Measurements from ENCODE around the gene TEX22.

Gene TEX22

GRCh38 chr14:105379946-105380345 is 18.4 kb upstream of the TEX22 start:
- in situ Hi-C loops (cut with MboI; ENCODE audit: low sequenced_read_pairs, unreplicated experiment): loop anchor here (10.0 kb wide), 2 partner anchors 105 to 135 kb away; partner anchors contain the start of gene CRIP1
- no peak for DNase-seq (ENCODE audit: low spot score)

GRCh38 chr14:105380756-105381155 is 17.6 kb upstream of the TEX22 start:
- no peak for DNase-seq (ENCODE audit: low spot score)
- TF ChIP-seq CTCF (IDR thresholded peaks at IDR 0.05; ENCODE audit: borderline replicate concordance, control extremely low read depth, extremely low read depth, insufficient read depth, missing control alignments): no peak
- in situ Hi-C loops (cut with MboI; ENCODE audit: low sequenced_read_pairs, unreplicated experiment): no loop called here

More at GRCh38 chr14:105379946-105380345, 18.4 kb upstream of the TEX22 start:
- no peak for TF ChIP-seq CTCF (IDR thresholded peaks at IDR 0.05; ENCODE audit: borderline replicate concordance, control extremely low read depth, extremely low read depth, insufficient read depth, missing control alignments)

DNA sequence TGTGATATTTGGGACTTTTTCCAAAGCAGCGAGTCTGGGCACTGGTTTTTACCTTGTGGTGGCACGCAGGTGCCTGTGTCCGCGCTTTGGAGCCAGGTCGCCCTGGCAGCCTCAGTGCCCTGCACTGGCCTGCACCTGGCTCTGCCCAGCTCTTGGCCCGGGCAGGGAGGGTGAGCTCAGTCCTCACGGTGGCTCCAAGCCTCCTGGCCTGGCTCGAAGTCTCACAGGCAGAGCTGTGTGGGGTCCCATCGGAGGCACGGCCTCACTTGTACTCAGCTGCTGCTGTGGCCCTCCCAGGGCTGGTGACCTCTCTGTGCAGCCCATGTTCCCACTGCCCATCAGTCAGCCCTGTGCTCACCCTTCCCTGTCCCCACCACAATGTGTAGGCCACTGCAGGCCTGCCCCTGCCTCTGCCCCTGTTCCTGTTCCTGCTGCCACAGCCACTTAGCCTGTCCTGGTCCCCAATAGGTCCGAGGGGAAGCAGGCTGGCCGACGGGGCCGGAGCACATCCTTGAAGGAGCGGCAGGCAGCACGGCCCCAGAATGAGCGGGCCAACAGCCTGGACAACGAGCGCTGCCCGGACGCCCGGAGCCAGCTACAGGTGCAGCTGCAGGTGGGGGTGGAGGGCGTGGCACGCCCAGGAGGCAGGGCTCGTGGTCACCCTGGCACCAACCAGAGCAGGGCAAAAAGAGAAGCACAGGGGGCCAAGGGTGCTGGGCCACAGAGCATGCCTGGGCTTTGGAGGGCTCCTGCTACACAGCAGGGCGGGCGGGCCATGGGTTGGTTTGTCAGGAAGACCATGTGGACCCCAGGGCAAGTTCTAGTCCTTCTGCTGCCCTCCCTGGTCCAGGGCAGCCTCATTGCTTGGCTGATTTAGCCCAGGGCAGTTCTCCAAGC is 16.6 kb upstream of the TEX22 start:
- in situ Hi-C loops (cut with MboI; ENCODE audit: low sequenced_read_pairs, unreplicated experiment): no loop called here
- no peak for DNase-seq (ENCODE audit: low spot score)

DNA sequence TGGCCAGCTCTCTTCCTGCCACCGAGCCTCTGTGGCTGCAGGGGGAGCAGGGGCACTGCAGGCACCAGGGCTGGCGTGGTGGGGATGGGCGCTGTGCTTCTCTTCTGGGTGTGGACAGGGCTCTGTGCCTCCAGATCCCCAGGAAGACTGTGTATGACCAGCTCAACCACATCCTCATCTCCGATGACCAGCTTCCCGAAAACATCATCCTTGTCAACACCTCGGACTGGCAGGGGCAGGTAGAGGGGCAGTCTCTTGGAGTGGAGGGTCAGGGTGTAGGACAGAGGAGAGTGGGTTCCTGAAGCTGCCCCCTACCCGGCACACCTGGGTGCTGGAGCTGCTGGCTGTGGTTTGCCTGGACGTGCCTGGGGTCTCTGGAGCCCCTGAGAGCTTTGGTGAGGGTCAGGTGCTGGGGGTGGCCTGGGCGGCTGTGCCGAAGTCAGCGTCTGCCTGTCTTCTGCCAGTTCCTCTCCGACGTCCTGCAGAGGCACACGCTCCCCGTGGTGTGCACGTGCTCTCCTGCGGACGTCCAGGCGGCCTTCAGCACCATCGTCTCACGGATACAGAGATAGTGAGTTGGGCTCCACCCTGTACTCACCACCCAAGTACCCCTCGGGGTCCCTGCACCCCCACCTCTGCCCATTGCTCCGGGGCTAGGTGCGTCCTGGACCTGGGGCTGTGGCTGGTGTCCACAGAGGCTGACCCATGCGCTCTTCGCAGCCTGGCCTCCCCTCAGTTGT is 15.8 kb upstream of the TEX22 start:
- no peak for DNase-seq (ENCODE audit: low spot score)
- in situ Hi-C loops (cut with MboI; ENCODE audit: low sequenced_read_pairs, unreplicated experiment): no loop called here
- TF ChIP-seq CTCF (IDR thresholded peaks at IDR 0.05; ENCODE audit: borderline replicate concordance, control extremely low read depth, extremely low read depth, insufficient read depth, missing control alignments): no peak

More for the DNA sequence above, 16.6 kb upstream of the TEX22 start:
- TF ChIP-seq CTCF (IDR thresholded peaks at IDR 0.05; ENCODE audit: borderline replicate concordance, control extremely low read depth, extremely low read depth, insufficient read depth, missing control alignments): no peak

- no peak for TF ChIP-seq CTCF (IDR thresholded peaks at IDR 0.05; ENCODE audit: borderline replicate concordance, control extremely low read depth, extremely low read depth, insufficient read depth, missing control alignments)
- no peak for DNase-seq (ENCODE audit: low spot score)
- in situ Hi-C loops (cut with MboI; ENCODE audit: low sequenced_read_pairs, unreplicated experiment): no loop called here
These were observed 15.1 kb upstream of the TEX22 start for GRCh38 chr14:105383083-105383730.

DNA sequence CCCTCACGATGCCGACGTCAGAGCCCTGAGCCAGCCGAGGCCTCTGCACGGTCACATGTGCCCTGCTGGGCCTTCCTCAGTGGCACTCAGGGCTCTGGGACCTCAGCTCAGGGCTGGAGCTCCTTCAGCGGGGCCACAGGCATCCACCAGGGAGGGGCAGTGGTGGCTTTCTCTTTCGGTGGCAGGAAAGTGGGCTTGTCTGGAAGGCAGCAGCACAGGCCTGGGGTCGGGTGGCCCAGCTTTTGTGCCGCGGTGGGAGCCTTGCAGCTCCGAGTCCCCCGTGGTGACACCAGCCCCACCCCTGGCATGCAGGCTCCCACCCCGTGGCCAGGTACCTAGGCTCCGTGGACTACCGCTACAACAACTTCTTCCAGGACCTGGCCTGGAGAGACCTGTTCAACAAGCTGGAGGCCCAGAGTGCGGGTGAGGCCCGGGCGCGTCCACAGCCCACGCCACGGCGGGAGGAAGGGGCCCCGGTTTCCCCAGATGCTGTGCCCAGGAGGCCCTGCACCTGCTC is 14.2 kb upstream of the TEX22 start:
- no peak for TF ChIP-seq CTCF (IDR thresholded peaks at IDR 0.05; ENCODE audit: borderline replicate concordance, control extremely low read depth, extremely low read depth, insufficient read depth, missing control alignments)
- no peak for DNase-seq (ENCODE audit: low spot score)
- in situ Hi-C loops (cut with MboI; ENCODE audit: low sequenced_read_pairs, unreplicated experiment): no loop called here
